AG04450 (cell line): ENCODE data around the gene IQCN. TPM values are rescaled to one million over a fixed set of nuclear protein-coding genes. Genes with fewer than 3 reads are reported as not detected.

Source experiments
- CTCF ChIA-PET: fragments of 300-600, 350-600 bp; formaldehyde crosslinking; extraction: SDS; loops from one replicate; lab custom pipeline; 2022; ENCODE audit warnings: antibody characterized with exemption, inconsistent platforms; lab: Charles Lee
- POLR2A ChIA-PET: fragments of 350-600 bp; formaldehyde crosslinking; extraction: SDS; loops from one replicate; lab custom pipeline; 2021; ENCODE audit warnings: antibody characterized with exemption, inconsistent platforms; lab: Yijun Ruan, JAX
- DNase-seq: peaks from one replicate; pipeline ENCODE4 v3.0.0-alpha.2; 2011; ENCODE audit warnings: low read depth, low spot score
- H3K27ac ChIP-seq: one replicate; pipeline ENCODE4 v1.5.1; 2012; ENCODE audit warnings: low read depth, low read length, control low read depth
- H3K27me3 ChIP-seq: one replicate; pipeline ENCODE4 v1.6.0; 2012; ENCODE audit warnings: low read length; ENCODE audit not compliant: control insufficient read depth, insufficient read depth
- H3K4me3 ChIP-seq: 2 replicates; pipeline ENCODE4 v1.5.1; 2011; ENCODE audit warnings: mild to moderate bottlenecking, low read depth, low read length, control low read depth
- H3K9me3 ChIP-seq: 2 replicates; pipeline ENCODE4 v1.5.1; 2012; ENCODE audit warnings: low read length; ENCODE audit not compliant: control insufficient read depth, insufficient read depth
- polyA plus RNA-seq: library from polyadenylated mRNA; depleted of rRNA; stranded (reverse); fragments of >200 nt; gene quantifications from 2 replicates; pipeline ENCODE4 v1.2.3, GENCODE V29; 2011
- TF ChIP-seq, protein P1 (sequence below): IDR thresholded peaks from 2 replicates; pipeline ENCODE4 v1.5.1; 2011; ENCODE audit warnings: low read depth, low read length, control low read depth, inconsistent platforms

IQCN gene
- polyA plus RNA-seq, 1 experiment = 0.45 TPM

DNA sequence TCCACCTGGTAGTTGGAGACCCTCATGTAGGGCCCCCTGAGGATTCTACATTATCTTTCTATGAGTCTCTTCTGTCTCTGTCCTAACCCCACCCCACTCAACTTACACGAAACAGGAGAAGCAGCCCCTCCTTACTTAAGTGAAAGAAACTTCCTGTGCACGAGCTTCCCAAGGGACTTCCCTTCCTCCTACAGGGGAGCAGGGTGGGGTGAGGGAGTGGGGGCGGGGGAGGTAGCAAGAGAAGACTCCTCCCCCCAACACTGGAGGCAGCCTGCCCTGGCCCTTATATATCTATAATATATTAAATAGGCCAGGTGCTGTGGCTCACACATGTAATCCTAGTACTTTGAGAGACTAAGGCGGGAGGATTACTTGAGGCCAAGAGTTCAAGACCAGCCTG lies 42.5 kb downstream of the IQCN start:
- TF ChIP-seq, protein P1, sequence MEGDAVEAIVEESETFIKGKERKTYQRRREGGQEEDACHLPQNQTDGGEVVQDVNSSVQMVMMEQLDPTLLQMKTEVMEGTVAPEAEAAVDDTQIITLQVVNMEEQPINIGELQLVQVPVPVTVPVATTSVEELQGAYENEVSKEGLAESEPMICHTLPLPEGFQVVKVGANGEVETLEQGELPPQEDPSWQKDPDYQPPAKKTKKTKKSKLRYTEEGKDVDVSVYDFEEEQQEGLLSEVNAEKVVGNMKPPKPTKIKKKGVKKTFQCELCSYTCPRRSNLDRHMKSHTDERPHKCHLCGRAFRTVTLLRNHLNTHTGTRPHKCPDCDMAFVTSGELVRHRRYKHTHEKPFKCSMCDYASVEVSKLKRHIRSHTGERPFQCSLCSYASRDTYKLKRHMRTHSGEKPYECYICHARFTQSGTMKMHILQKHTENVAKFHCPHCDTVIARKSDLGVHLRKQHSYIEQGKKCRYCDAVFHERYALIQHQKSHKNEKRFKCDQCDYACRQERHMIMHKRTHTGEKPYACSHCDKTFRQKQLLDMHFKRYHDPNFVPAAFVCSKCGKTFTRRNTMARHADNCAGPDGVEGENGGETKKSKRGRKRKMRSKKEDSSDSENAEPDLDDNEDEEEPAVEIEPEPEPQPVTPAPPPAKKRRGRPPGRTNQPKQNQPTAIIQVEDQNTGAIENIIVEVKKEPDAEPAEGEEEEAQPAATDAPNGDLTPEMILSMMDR = no peak
- Histone ChIP-seq H3K4me3 (no peak overlapping the region), H3K9me3 (peaks cover 12% of the 10 kb centered on the region), H3K27ac (no peak overlapping the region), H3K27me3 (peaks cover 32% of the 10 kb centered on the region)
- CTCF ChIA-PET = interaction anchor here (0.5 to 1.2 kb wide), 4 partner anchors 24 to 119 kb away, joined by 3 to 4 read pairs (median 3); no protein-coding TSS in a partner anchor
- POLR2A ChIA-PET = no interaction called here
- DNase-seq = no peak

DNA sequence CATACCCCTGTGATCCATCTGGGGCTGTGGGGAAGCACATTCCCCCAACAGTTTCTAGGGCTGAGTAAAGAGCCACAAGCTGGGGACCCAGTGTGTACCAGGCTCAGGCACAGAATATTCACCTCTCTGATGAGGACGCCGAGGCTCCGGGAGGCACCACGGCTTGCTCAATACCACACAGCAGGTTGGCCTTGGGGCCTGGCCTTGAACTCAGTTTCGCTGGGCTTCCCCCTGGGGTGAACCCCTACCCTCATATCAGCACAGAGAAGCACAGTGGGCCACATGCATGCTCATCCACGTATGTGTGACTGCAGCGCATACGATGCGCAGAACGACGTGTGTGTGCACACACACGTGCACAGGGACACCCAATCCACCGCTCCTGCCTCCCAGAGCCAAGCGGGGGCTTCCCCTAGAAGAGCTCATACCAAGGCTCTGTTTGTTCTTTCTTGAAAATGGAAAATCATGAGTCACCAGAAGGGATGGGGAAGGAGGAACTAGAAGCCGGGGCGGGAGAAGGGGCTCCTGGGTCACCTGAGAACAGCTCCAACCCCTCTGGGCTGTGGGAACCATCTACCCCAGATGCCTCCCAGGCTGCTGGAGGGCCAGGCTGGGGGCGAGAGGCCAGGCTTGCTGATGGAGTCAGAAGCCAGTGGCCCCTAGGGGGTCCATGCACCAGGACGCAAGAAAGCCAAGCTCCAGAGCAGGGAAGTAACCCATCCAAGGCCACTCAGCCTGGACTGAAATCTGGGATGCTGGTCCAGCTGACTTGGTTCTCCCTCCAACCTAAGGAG lies 43.1 kb downstream of the IQCN start:
- ChIA-PET CTCF (interaction anchor here (0.5 to 1.2 kb wide), 3 partner anchors 23 to 48 kb away, joined by 3 to 5 read pairs (median 3); no protein-coding TSS in a partner anchor), POLR2A (no interaction called here)
- no peak for DNase-seq

DNA sequence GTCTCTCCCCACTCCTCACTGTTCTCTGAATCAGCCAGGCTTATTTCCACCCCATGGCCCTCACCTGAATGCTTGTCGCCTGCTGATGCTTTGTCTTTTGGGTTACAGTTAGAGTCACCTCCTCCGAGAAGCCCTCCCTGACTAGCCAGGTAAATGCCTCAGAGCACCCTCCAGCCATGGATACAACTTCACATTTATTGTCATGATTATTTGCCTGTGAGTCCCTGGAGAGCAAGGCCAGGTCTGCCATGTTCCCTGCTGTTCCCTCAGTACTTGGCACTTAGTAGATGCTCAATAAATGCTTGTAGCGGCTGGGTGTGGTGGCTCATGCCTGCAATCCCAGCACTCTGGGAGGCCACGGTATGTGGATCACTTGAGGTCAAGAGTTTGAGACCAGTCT lies 44.3 kb downstream of the IQCN start:
- DNase-seq = no peak
- H3K4me3 ChIP-seq = no peak overlapping the region
- ChIA-PET CTCF (interaction anchor here (1.0 kb wide), 1 partner anchor 49 kb away, joined by 5 read pairs; no protein-coding TSS in a partner anchor), POLR2A (interaction anchor here (0.6 kb wide), 1 partner anchor 41 kb away, joined by 5 read pairs; no protein-coding TSS in a partner anchor)
- peaks cover 12% of the 10 kb centered on the region for H3K9me3 ChIP-seq
- no peak overlapping the region for H3K27ac ChIP-seq
- TF ChIP-seq, protein P1 = no peak
- peaks cover 33% of the 10 kb centered on the region for H3K27me3 ChIP-seq

More for the DNA sequence above, 43.1 kb downstream of the IQCN start:
- no peak overlapping the region for H3K27ac ChIP-seq
- TF ChIP-seq, protein P1 = no peak
- no peak overlapping the region for H3K4me3 ChIP-seq
- peaks cover 31% of the 10 kb centered on the region for H3K27me3 ChIP-seq
- peaks cover 12% of the 10 kb centered on the region for H3K9me3 ChIP-seq

- CTCF ChIA-PET = no interaction called here
- Histone ChIP-seq H3K27ac (no peak overlapping the region), H3K4me3 (no peak overlapping the region), H3K9me3 (peaks cover 12% of the 10 kb centered on the region), H3K27me3 (peaks cover 33% of the 10 kb centered on the region)
- TF ChIP-seq, protein P1 = peak; percentile 57
- POLR2A ChIA-PET = no interaction called here
- no peak for DNase-seq
Observed at GRCh38 chr19:18229474-18229873, 44.8 kb downstream of the IQCN start.

GRCh38 chr19:18227781-18228271 lies 46.4 kb downstream of the IQCN start:
- TF ChIP-seq, protein P1 = no peak
- Histone ChIP-seq H3K27me3 (peaks cover 19% of the 10 kb centered on the region), H3K9me3 (peaks cover 4% of the 10 kb centered on the region), H3K4me3 (no peak overlapping the region), H3K27ac (no peak overlapping the region)
- POLR2A ChIA-PET = no interaction called here
- CTCF ChIA-PET = no interaction called here
- DNase-seq = no peak
